NCI-H446 treated with DMSO at 0.1 percent for 48 hours (cell line): ENCODE data around the gene PLD3.
"Not testable (repeated sequence)": the region's sequence is repeated elsewhere in the genome, so short reads cannot be mapped to it uniquely, and the experiment has no call there.

Experiments
- DNase-seq: peaks from one replicate; lab custom pipeline; 2025; lab: John Stamatoyannopoulos, UW

PLD3 gene

DNA sequence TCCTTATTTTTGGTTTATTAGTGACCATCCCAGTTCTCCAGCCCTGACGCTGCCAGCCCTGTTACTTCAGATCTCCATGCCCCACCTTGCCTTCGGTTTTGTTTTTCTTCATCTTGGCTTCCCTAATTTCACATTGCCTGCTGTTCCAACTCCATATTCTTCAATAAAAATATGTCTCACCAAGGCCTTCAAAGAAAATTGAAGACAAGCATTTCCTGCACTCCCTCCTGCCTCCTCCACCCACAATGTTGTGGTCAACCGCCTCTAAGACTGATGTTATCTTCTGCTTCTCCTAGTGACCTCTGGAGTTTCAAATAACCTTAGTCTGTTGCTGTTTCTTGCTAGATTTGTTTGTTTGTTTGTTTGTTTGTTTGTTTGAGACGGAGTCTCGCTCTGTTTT lies 14.6 kb downstream of the PLD3 start:
- DNase-seq: no peak

DNA sequence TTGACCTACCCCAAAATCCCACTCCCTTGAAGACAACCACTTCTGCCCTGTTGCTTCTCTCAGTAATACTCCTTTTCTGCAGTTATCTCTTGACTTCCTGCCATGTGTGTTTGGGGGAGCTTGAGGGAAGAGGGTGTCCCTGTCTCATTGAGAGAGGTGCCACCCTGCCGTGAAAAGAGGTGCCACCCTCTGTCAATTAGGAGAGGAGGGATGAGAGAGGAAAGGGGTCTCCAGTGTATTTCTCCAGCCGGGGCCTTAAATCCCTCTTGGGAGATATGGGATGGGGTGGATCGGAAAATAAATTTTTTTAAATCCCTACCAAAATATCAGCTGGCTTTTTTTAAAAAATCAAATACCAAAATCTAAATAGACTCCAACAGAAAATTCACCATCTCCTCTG lies 16.5 kb downstream of the PLD3 start:
- no peak for DNase-seq

DNA sequence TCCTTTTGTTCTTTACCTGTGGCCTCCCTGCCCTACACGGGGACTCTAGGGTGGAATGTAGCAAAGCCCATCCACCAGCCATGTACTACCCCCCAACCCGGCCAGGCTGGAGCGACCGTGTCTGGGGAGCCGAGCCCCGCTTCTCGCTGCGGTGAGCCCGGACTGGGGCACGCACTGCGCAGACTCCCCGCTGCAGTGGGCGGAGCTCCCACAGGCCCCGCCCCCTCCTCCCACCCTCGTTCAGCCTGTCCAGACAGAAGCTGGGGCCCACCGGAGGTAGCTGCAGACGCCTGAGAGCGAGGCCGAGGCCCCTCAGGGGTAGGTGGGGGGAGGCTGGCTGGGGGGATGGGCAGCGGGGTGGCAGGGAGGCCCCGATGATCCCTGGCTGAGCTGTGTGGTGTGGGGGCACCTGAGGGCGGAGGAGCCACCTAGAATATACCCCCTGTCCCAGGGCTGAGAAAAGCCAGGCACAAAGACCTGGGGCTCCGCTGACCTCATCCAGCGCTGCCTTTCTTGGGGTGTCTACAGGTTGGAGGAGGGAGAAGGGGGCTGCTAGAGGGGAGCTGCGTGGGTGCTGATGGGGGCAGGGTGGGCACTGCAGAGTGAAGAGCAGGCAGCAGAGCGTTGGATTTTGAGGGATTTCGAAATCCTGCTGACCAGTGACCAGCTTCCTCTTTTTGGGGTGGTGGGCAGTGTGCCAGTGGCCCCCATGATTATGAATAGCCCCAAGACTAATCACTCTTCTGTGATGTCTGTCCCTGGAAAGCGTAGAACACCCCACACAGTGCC lies 17.3 kb downstream of the PLD3 start:
- no peak for DNase-seq

DNA sequence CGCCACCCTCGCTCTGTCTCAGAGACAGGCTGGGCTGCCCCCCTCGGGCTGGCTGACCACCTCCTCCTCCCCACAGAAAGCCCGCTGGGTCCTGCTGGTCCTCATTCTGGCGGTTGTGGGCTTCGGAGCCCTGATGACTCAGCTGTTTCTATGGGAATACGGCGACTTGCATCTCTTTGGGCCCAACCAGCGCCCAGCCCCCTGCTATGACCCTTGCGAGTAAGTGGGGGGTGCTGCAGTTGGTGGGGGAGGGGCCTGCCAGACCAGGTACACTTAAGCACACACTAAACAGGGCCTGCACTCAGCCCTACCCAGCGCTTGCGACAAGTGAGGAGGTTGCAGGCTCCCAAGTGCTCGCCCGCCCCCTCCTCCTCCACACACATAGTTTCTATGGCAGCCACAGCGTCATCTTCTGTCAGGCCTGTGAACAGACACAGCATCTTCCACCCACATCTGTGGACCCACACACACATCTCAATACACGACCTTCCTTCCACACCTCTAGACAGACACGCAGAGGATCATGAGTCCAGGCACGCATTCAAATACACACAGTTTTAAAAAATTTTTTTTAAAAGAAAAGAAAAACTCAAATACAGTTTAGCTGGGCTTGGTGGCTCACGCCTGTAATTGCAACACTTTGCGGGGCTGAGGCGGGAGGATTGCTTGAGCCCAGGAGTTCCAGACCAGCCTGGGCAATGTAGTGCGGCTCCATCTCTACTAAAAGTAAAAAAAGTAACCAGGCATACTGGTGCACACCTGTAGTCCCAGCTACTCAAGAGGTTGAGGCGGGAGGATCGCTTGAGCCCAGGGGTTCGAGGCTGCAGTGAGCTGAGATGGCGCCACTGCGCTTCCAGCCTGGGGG lies 18.4 kb downstream of the PLD3 start:
- no peak for DNase-seq

DNA sequence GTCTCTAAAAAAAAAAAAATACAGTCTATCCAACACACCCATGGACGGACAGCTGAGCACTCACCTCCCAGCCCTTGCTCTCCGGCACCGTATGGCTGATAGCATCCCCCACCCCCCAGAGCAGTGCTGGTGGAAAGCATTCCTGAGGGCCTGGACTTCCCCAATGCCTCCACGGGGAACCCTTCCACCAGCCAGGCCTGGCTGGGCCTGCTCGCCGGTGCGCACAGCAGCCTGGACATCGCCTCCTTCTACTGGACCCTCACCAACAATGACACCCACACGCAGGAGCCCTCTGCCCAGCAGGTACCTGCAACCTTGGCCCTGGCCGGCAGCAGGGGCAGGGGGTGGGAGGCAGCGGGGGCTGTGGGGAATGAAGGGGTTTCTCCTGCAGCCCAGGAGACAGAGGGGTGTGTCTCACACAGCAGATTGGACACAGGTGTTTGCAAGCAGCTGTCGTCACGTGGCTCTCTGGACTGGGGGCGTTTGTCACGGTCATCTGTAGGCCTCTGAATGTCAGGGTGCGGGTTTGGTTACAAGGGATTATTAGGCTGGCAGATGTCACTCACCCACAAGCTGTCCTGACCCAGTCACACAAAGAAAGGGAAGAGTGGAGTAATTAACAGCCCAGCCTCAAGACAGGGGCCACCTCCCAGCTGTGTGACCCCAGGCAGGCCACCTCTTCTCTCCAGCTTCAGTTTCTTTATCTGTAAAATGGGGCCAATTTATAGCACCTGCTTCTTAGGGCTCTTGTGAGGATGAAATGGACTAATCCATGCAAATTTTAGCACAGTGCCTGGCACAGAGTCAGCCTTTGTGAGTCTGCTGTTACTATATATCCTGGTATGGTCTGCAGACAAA lies 19.3 kb downstream of the PLD3 start:
- DNase-seq: no peak

DNA sequence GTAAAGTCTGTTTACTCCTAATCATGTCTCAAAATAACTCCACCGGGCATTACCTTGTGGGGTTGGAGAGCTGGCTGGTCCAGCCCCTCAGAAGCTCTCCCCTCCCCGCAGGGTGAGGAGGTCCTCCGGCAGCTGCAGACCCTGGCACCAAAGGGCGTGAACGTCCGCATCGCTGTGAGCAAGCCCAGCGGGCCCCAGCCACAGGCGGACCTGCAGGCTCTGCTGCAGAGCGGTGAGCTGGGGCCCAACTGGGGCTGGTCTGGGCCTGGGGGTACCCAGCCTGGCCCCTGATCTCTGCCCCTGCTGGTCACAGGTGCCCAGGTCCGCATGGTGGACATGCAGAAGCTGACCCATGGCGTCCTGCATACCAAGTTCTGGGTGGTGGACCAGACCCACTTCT lies 21.3 kb downstream of the PLD3 start:
- DNase-seq: no peak

DNA sequence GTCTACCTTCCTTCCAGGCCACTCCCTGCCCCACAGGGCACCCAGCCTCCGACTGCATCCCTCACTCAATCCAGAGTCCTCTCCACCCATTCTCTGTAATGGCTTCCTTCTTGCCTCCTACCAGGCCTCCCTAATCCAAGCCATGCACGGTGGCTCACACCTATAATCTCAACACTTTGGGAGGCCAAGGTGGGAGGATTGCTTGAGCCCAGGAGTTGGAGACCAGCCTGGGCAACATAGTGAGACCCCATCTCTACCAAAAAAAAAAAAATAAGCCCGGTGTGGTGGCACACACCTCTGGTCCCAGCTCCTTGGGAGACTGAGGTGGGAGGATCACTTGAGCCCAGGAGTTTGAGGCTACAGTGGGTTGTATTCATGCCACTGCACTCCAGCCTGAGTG lies 21.8 kb downstream of the PLD3 start:
- DNase-seq: not testable (repeated sequence)

DNA sequence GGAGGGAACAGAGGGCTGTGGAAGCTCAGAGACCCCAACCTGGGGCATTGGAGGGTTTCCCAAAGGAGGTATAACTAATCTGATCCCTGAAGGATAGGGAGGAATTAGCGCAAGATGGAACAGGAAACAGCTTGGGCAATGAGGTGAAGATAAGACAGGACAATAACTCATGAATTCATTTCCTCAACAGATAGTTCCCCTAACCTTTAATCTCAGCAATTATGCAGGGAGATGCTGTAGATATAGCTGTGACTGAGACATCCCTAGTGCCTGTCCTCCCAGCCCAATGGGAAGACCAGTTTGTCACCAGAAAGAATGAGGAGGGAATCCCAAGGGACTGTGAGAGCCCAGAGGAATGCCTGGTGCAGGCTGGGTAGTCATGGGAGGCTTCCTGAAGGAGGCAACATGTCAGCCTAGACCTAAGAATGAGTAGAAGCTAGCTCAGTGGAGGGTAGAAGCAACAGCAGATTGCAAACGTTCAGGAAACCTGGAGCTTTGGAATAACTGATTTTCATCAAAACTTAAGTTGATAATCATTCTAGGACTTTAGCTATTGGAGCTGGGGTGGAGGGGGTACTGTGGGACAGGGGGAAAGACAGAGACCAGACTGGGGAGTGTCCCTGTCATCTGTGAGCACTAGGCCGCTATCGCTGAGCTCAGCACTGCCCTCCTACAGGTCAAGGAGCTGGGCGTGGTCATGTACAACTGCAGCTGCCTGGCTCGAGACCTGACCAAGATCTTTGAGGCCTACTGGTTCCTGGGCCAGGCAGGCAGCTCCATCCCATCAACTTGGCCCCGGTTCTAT lies 22.7 kb downstream of the PLD3 start:
- DNase-seq: no peak

DNA sequence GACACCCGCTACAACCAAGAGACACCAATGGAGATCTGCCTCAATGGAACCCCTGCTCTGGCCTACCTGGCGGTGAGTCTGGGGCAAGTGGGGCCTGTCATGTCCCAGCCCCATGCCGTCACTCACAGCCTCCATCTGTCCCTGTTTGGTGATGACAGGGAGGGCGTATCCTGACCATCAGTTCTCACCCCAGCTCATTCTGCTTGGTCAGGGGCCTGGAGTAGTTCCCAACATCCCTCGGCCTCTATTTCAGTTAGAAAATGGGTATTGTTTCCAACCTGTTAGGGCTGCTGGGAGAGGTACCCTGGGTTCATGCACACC lies 23.3 kb downstream of the PLD3 start:
- DNase-seq: no peak

DNA sequence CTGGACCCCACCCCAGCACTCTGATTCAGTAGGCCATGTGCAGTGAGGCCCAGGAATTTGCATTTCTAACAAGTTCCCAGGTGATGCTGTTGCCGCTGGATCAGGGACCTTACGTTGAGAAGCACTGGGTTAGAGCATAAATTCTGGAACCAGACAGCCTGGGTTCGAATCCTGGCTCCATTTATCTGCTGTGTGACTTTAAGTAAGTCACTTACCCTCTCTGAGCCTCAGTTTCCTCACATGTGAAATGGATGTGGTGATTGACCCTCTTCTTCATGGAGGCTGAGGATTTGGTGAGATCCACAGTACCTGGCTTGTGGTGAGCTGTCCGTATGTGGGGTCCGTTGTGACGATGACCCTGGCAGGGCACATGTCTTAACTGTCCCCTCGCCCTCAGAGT lies 25.6 kb downstream of the PLD3 start:
- no peak for DNase-seq

DNA sequence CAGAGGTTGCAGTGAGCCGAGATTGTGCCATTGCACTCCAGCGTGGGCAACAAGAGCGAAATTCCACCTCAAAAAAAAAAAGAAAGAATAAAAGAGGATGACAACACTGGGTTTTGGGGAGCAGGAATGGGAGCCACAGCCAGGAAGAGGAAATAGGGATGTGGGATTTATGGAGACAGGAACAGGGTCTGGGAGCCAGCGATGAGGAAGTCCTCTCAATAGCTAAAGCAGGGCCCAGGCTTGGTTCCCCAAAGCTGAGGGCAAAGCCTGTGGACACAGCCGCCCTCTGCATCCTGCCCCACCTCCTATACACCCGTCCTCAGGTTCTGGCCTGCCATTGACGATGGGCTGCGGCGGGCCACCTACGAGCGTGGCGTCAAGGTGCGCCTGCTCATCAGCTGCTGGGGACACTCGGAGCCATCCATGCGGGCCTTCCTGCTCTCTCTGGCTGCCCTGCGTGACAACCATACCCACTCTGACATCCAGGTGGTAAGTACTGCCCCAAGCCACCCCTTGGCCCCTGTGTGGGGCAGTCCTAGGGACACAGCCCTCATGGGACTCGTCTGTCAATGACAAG lies 27.9 kb downstream of the PLD3 start:
- no peak for DNase-seq

DNA sequence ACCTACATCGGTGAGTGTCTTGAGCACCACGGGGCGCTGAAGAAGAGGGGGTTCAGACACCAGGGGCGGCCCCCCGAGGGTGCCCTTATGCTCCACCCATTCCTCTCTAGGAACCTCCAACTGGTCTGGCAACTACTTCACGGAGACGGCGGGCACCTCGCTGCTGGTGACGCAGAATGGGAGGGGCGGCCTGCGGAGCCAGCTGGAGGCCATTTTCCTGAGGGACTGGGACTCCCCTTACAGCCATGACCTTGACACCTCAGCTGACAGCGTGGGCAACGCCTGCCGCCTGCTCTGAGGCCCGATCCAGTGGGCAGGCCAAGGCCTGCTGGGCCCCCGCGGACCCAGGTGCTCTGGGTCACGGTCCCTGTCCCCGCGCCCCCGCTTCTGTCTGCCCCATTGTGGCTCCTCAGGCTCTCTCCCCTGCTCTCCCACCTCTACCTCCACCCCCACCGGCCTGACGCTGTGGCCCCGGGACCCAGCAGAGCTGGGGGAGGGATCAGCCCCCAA lies 29.4 kb downstream of the PLD3 start:
- no peak for DNase-seq

DNA sequence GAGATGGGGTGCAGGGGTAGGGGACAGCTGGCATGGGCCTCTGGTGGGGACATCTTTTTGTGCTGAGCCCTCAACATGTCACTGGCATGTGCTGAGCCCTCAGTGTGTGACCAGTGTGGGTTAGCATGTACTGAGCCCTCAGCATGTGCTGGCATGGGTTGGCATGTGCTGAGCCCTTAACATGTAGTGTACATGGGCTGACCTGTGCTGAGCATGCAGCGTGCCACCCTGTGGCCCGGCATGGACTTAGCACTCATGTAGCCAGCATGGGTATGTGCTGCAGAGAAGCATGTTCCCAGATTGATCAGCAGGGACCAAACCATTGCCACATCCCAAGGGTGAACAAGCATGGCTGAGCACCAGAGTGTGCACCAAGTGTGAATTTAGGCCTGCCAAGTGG lies 30.0 kb downstream of the PLD3 start:
- DNase-seq: no peak

DNA sequence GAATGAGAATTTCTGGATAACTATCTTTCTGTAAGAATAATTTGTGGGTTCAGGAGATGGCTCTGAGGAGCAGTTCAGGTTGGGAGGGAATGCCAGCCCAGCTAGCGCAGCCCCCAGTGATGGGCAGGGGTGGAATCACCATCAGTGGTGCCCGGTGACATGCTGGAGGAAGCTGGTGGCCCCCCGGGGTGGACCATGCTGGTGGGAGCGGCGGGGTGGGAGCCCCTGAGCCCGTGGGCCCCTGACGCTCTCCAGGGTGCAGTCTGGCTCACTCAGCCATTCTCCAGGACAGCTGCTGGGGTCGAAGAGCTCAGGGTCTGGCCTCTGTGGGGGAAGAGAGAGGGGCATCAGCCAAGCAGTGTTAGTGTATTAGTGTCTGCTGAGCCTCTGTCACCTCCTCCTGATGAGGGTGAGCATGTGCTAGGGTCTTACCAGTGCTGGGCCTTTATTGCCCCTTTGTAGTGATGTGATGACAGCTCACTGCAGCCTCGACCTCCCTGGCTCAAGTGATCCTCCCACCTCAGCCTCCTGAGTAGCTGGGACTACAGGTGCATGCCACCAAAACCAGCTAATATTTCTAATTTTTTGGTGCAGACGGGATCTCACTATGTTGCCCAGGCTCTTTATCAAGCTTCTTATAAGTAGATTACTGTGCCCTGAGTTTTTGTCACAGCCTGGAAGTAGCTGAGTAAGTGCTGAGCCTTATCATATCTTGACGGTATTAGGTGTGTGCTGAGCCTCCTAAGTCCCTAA lies 31.1 kb downstream of the PLD3 start:
- no peak for DNase-seq

DNA sequence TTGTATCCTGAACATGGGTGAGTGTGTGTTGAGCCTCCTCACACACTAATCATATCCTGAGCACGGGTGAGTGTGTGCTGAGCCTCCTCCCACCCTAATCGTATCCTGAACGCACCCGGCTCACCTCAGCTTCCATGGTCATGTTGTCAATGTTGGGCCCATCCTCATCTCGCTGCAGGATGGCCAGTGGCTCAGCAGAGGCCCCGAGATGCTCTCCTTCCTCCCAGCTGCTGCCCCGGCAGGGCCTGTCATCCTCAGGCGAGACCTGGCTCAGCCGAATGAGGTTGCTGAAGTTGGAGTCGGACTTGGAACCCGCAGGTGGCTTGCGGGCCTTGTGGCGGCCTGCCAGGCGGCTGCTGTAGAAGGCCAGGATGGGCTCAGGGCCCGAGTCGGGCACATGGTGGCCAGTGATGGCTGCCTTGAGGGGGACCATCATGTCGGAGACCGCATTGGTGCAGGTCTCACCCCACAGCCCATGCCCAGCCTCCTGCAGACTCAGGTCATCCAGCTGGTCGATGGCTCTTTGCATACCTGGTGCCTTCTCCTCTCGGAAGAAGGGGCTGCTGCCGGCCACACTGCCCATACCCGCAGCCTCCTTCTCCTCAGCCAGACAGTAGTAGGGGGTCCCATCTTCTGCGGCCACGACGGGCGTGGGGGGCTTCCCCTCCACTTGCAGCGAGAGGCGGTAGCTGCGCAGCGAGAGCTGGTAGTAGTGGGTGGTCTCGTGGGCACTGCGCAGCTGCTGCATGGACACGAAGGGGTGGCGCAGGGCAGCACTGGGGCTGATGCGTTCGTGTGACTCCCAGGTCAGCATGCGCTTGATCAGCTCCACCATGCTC lies 31.9 kb downstream of the PLD3 start:
- DNase-seq: no peak

DNA sequence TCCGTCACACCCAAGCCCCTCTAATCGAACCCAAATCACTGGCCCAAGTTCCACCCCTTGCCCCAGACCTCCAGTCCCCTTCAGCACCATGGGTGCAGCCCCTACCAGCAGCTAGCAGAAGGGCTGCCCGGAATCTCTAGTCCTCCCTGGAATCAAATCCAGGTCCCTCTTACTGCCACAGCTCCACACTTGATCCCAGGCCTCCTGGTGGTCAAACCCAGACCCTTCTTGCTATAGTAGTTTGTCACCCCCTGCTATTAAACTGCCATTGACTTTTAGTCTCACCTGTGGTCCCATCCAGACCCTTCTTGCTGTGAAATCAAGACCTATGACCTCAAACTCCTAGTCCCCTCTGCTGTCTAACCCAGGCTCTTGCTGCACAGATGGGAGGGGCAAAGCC lies 32.8 kb downstream of the PLD3 start:
- DNase-seq: no peak

DNA sequence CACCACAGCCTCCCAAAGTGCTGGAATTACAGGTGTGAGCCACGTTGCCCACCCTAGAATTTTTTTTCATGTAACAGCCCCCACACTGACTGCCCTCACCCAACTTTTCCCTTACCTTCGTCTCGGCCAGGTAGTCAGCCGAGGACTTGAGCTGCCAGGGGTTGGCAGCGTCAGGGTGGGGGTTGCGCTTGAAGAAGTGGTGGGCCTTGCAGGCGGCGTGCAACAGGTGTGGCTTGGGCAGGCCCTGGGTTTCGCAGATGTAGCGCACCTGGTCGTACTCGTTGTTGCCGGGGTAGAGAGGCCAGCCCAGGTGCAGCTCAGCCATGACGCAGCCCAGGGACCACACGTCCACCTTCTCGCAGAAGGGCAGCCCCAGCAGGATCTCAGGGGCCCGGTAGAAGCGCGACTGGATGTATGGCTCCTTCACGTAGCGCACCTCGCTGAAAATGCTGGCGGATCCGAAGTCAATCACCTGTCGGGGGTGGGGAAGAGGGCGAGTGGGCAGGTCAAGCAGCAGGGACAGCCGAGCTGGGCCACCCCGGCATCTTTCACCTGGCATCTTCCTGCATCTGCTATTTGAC lies 35.3 kb downstream of the PLD3 start:
- DNase-seq: no peak

DNA sequence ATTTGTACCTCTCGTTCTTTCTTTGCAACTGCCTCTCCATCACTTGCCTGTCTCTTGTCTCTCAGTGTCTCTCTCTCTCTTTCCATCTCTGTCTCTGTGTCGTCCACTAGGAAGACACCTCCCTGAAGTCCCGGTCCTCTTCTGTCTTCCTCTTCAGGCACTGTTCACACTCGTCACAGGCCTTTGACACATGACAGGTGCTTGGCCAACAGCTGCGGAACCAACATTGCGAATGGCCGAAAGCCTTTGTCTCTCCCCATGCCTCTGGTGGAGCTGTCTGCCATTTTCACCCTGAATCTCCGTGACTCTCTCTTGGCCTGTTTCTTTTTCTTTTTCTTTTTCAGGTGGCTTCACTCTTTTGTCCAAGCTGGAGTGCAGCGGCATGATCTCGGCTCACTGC lies 38.7 kb downstream of the PLD3 start:
- no peak for DNase-seq

DNA sequence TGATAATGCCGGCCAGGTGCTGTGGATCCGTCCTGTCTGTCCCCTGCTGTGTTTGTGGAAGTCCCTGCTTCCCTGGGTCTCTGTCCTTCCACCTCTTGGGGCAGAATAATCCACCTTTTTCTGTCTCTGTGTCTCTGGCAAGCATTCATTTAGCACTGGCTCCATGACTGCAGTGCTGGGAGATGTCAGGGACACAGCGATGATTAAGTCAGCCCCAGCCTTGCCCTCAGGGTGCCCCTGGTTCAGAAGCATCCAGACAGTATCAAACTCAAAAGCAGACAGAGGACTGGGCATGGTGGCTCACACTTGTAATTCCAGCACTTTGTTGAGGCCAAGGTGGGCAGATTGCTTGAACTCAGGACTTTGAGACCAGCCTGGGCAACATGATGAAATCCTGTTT lies 40.0 kb downstream of the PLD3 start:
- DNase-seq: no peak
